HEK293 (cell line): ENCODE results near the gene EVI5.

Experiments
- CTCF ChIA-PET: fragments of 350-600 bp; formaldehyde crosslinking; extraction: SDS; loops from one replicate; lab custom pipeline; 2021; ENCODE audit warnings: antibody characterized with exemption; lab: Yijun Ruan, JAX
- POLR2A ChIA-PET: fragments of 300-600 bp; formaldehyde crosslinking; extraction: SDS; loops from one replicate; lab custom pipeline; 2020; ENCODE audit warnings: antibody characterized with exemption, inconsistent platforms; lab: Yijun Ruan, JAX
- H3K27ac ChIP-seq: fragments of 200-500 bp; sonication (Bioruptor generic); 2 replicates; pipeline ENCODE4 v1.5.1; 2014; ENCODE audit warnings: low read depth, low read length, control low read depth, inconsistent platforms; ENCODE audit errors: extremely low read depth
- H3K36me3 ChIP-seq, 2 experiments: fragments of 200-500 bp in 1 of 2; sonication (Bioruptor generic) in 1 of 2; 1 replicate in 1 of 2; 2 replicates in 1 of 2; pipeline ENCODE4 v1.5.1; 2014 to 2017; ENCODE audit warnings: inconsistent platforms in 2 of 2, low read length in 2 of 2; ENCODE audit not compliant: control insufficient read depth in 2 of 2, insufficient read depth in 1 of 2
- H3K4me1 ChIP-seq: fragments of 200-500 bp; sonication (Bioruptor generic); 2 replicates; pipeline ENCODE4 v1.5.1; 2014; ENCODE audit warnings: mild to moderate bottlenecking, low read length, inconsistent platforms; ENCODE audit not compliant: control insufficient read depth, insufficient read depth
- H3K4me3 ChIP-seq: 2 replicates; pipeline ENCODE4 v1.5.1; 2011; ENCODE audit warnings: low read depth, mild to moderate bottlenecking, control low read depth, low read length, moderate library complexity
- H3K9me3 ChIP-seq: fragments of 200-500 bp; sonication (Bioruptor generic); 2 replicates; pipeline ENCODE4 v1.5.1; 2014; ENCODE audit warnings: low read depth, low read length, inconsistent platforms; ENCODE audit not compliant: control insufficient read depth, insufficient read depth
- EGR2 ChIP-seq: fragments of 450-650 bp; formaldehyde crosslinking; IDR thresholded peaks from 2 replicates; pipeline ENCODE4 v1.5.1; 2016; ENCODE audit warnings: low read depth, missing biosample characterization, missing genetic modification characterization
- ELK4 ChIP-seq: IDR thresholded peaks from 2 replicates; pipeline ENCODE4 v1.6.1; 2011; ENCODE audit warnings: mild to moderate bottlenecking, low read depth, low read length, borderline replicate concordance
- FEZF1 ChIP-seq: fragments of 450-650 bp; formaldehyde crosslinking; IDR thresholded peaks from 2 replicates; pipeline ENCODE4 v1.5.1; 2016; ENCODE audit warnings: missing biosample characterization, missing genetic modification characterization
- KLF16 ChIP-seq: fragments of 450-650 bp; formaldehyde crosslinking; IDR thresholded peaks from 2 replicates; pipeline ENCODE4 v1.5.1; 2017; ENCODE audit warnings: missing biosample characterization, missing genetic modification characterization
- KLF8 ChIP-seq: fragments of 450-650 bp; formaldehyde crosslinking; IDR thresholded peaks from 2 replicates; pipeline ENCODE4 v1.5.1; 2016; ENCODE audit warnings: missing biosample characterization, missing genetic modification characterization
- PRDM6 ChIP-seq: fragments of 450-650 bp; formaldehyde crosslinking; IDR thresholded peaks from 2 replicates; pipeline ENCODE4 v1.5.1; 2017; ENCODE audit warnings: missing biosample characterization, missing genetic modification characterization
- SALL2 ChIP-seq: fragments of 450-650 bp; formaldehyde crosslinking; IDR thresholded peaks from 2 replicates; pipeline ENCODE4 v1.5.0; 2017; ENCODE audit warnings: missing biosample characterization, mild to moderate bottlenecking, missing genetic modification characterization, borderline replicate concordance
- SP7 ChIP-seq: fragments of 450-650 bp; formaldehyde crosslinking; IDR thresholded peaks from 2 replicates; pipeline ENCODE4 v1.5.1; 2016; ENCODE audit warnings: missing biosample characterization, missing genetic modification characterization
- ZBTB20 ChIP-seq: fragments of 450-650 bp; formaldehyde crosslinking; IDR thresholded peaks from 2 replicates; pipeline ENCODE4 v1.5.1; 2016; ENCODE audit warnings: missing biosample characterization, missing genetic modification characterization
- ZNF138 ChIP-seq: fragments of 450-650 bp; formaldehyde crosslinking; IDR thresholded peaks from 2 replicates; pipeline ENCODE4 v1.5.1; 2016; ENCODE audit warnings: missing biosample characterization, missing genetic modification characterization, borderline replicate concordance
- ZNF266 ChIP-seq: fragments of 450-650 bp; formaldehyde crosslinking; IDR thresholded peaks from 2 replicates; pipeline ENCODE4 v1.5.1; 2016; ENCODE audit warnings: missing biosample characterization, missing genetic modification characterization, low read depth
- ZNF280C ChIP-seq: fragments of 450-650 bp; formaldehyde crosslinking; IDR thresholded peaks from 2 replicates; pipeline ENCODE4 v1.5.1; 2016; ENCODE audit warnings: missing biosample characterization, missing genetic modification characterization
- ZNF510 ChIP-seq: fragments of 450-650 bp; formaldehyde crosslinking; IDR thresholded peaks from 2 replicates; pipeline ENCODE4 v1.5.1; 2018; ENCODE audit warnings: mild to moderate bottlenecking, missing genetic modification characterization, missing biosample characterization; ENCODE audit not compliant: insufficient replicate concordance
- ZNF521 ChIP-seq: fragments of 450-650 bp; formaldehyde crosslinking; IDR thresholded peaks from 2 replicates; pipeline ENCODE4 v1.5.1; 2017; ENCODE audit warnings: missing biosample characterization, mild to moderate bottlenecking, missing genetic modification characterization
- ZNF544 ChIP-seq: fragments of 450-650 bp; formaldehyde crosslinking; IDR thresholded peaks from 2 replicates; pipeline ENCODE4 v1.5.0; 2017; ENCODE audit warnings: missing biosample characterization, missing genetic modification characterization
- ZNF76 ChIP-seq: fragments of 450-650 bp; formaldehyde crosslinking; IDR thresholded peaks from 2 replicates; pipeline ENCODE4; 2016; ENCODE audit warnings: low read depth, missing biosample characterization, missing genetic modification characterization, borderline replicate concordance
- ZNF777 ChIP-seq: fragments of 450-650 bp; formaldehyde crosslinking; IDR thresholded peaks from 2 replicates; pipeline ENCODE4 v1.5.1; 2017; ENCODE audit warnings: missing biosample characterization, missing genetic modification characterization, borderline replicate concordance
- ZSCAN5A ChIP-seq: fragments of 450-650 bp; formaldehyde crosslinking; IDR thresholded peaks from 2 replicates; pipeline ENCODE4 v1.5.1; 2016; ENCODE audit warnings: missing biosample characterization, missing genetic modification characterization
- TF ChIP-seq, protein P1 (sequence below): fragments of 450-650 bp; formaldehyde crosslinking; IDR thresholded peaks from 2 replicates; pipeline ENCODE4 v1.5.1; 2017; ENCODE audit warnings: missing biosample characterization, mild to moderate bottlenecking, missing genetic modification characterization, moderate library complexity

The EVI5 gene

DNA sequence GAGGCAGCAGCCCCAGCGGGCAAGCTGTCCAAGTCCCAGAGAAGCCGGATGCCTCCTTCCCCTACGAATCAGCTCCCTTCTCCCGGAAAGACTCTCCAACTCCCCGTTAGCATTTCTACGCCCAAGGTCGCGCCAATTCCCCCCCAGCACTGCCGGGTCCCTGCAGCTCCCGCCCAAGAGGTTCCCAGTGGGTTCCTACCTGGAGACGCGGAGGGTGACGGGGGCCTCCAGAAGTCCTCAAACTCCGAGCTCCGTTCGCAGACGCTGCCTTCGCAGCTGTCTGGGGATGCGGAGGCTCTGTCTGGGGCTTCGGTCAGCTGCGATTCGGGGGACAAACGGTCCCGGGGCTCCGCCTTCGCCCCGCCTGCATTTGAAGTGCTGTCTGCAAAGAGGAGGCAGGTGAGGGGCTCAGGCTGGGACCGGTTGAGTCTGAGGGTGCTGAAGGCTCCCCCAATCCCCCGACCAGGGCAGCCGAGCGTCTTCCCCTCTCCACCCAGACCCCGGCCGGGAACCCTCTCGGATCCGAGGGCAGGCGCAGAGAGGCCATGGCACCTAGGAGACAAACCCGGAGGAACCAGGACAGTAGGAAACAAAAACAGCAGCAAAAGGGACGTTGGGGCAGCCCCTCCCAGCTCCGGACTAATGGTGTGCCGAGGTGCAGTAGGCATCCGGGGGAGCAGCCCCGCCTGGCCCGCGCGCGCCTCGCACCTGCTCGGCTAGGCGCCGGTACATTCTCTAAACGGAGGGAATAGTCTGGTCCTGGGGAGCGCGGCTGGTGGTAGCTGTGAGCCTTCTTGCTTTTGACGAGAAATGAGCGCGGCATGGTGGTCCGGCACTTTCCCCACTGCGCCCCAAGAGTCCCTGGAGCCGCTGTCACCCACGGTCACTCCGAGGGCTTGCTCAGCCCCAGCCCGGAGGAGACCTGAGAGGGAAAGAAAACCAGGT lies 302.0 kb downstream of the EVI5 start (continued):
- TF ChIP-seq FEZF1 (tag by site-specific recombination) (no peak), SP7 (tag by site-specific recombination) (no peak)

- ChIA-PET CTCF (interaction anchor here (2.5 kb wide), 1 partner anchor 172 kb away, joined by 10 read pairs; no protein-coding TSS in a partner anchor), POLR2A (interaction anchor here (0.8 kb wide), 1 partner anchor 73 kb away, joined by 3 read pairs; no protein-coding TSS in a partner anchor)
- Histone ChIP-seq H3K9me3 (no peaks in the 10 kb centered on the region), H3K4me1 (no peaks in the 10 kb centered on the region; the same call in none of the 2 replicates), H3K36me3 (peaks cover 0 to 14% of the 10 kb centered on the region in 2 experiments; a peak in 2 of 3 replicates), H3K27ac (no peak overlapping the region), H3K4me3 (no peak overlapping the region)
- TF ChIP-seq ELK4: no peak
- no peak for TF ChIP-seq ZNF544 (tag by site-specific recombination)
- no peak for TF ChIP-seq PRDM6 (tag by site-specific recombination)
- no peak for TF ChIP-seq ZBTB20 (tag by site-specific recombination)
- TF ChIP-seq ZNF510 (tag by site-specific recombination): no peak
- no peak for TF ChIP-seq ZNF777 (tag by site-specific recombination)
- no peak for TF ChIP-seq EGR2 (tag by site-specific recombination)
- no peak for TF ChIP-seq SALL2 (tag by site-specific recombination)
- TF ChIP-seq ZNF521 (tag by site-specific recombination): no peak
- TF ChIP-seq ZNF76 (tag by site-specific recombination): no peak
- TF ChIP-seq ZNF280C: no peak
- TF ChIP-seq KLF8: no peak
- TF ChIP-seq, protein P1, sequence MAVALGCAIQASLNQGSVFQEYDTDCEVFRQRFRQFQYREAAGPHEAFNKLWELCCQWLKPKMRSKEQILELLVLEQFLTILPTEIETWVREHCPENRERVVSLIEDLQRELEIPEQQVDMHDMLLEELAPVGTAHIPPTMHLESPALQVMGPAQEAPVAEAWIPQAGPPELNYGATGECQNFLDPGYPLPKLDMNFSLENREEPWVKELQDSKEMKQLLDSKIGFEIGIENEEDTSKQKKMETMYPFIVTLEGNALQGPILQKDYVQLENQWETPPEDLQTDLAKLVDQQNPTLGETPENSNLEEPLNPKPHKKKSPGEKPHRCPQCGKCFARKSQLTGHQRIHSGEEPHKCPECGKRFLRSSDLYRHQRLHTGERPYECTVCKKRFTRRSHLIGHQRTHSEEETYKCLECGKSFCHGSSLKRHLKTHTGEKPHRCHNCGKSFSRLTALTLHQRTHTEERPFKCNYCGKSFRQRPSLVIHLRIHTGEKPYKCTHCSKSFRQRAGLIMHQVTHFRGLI (tag by site-specific recombination): no peak
- no peak for TF ChIP-seq KLF16 (tag by site-specific recombination)
- TF ChIP-seq ZSCAN5A (tag by site-specific recombination): no peak
- no peak for TF ChIP-seq ZNF138 (tag by site-specific recombination)
- no peak for TF ChIP-seq ZNF266
These were observed 302.8 kb downstream of the EVI5 start for GRCh38 chr1:92481971-92482664.
